T47D (cell line): ENCODE results near the gene FGF19.
"Not testable (repeated sequence)": the region's sequence is repeated elsewhere in the genome, so short reads cannot be mapped to it uniquely, and the experiment has no call there.

Experiments used
- DNase-seq, 2 experiments: peaks; one replicate each; pipeline versions ENCODE4 v3.0.0 to v3.0.0-alpha.2; 2011 to 2012; ENCODE audit warnings: low read depth in 1 of 2, low spot score in 1 of 2
- JUND ChIP-seq: IDR thresholded peaks from 2 replicates; pipeline ENCODE4 v1.6.1; 2012; ENCODE audit warnings: low read depth
- in situ Hi-C: cut with HindIII; loops from 2 replicates; pipeline ENCODE4 v1.10.0; 2016; ENCODE audit warnings: low sequenced_read_pairs, low pct_unique_long_range_greater_than_20kb

The FGF19 gene

GRCh38 chr11:69698362-69698761 is 5.5 kb downstream of the FGF19 start:
- DNase-seq: no peak

GRCh38 chr11:69697861-69698260 is 6.0 kb downstream of the FGF19 start:
- no peak for TF ChIP-seq JUND
- in situ Hi-C loops: no loop called here

More at GRCh38 chr11:69698362-69698761, 5.5 kb downstream of the FGF19 start:
- no peak for TF ChIP-seq JUND
- in situ Hi-C loops: no loop called here

GRCh38 chr11:69697469-69697843 is 6.4 kb downstream of the FGF19 start:
- in situ Hi-C loops: no loop called here

More at GRCh38 chr11:69697861-69698260, 6.0 kb downstream of the FGF19 start:
- no peak for DNase-seq

GRCh38 chr11:69696749-69697468 is 6.9 kb downstream of the FGF19 start:
- in situ Hi-C loops: no loop called here
- DNase-seq: peak in 1 of 2 experiments; percentile 75

More at GRCh38 chr11:69697469-69697843, 6.4 kb downstream of the FGF19 start:
- TF ChIP-seq JUND: no peak
- DNase-seq: no peak

GRCh38 chr11:69695995-69696394 is 7.8 kb downstream of the FGF19 start:
- DNase-seq, in situ Hi-C loops: not testable (repeated sequence)

More at GRCh38 chr11:69696749-69697468, 6.9 kb downstream of the FGF19 start:
- TF ChIP-seq JUND: no peak

- no peak for TF ChIP-seq JUND
- DNase-seq: no peak
- in situ Hi-C loops: no loop called here
These were observed 8.2 kb downstream of the FGF19 start for GRCh38 chr11:69695581-69695980.

- no peak for DNase-seq
- in situ Hi-C loops: no loop called here
- no peak for TF ChIP-seq JUND
These were observed 9.0 kb downstream of the FGF19 start for GRCh38 chr11:69694781-69695180.

GRCh38 chr11:69692422-69692821 is 11.4 kb downstream of the FGF19 start:
- in situ Hi-C loops: no loop called here
- no peak for DNase-seq
- no peak for TF ChIP-seq JUND

- no peak for TF ChIP-seq JUND
- peak in 1 of 2 experiments; percentile 65 for DNase-seq
- in situ Hi-C loops: no loop called here
These were observed 12.4 kb downstream of the FGF19 start for GRCh38 chr11:69691463-69691862.

GRCh38 chr11:69689484-69690319 is 14.1 kb downstream of the FGF19 start:
- in situ Hi-C loops: no loop called here
- DNase-seq: no peak
- TF ChIP-seq JUND: no peak

GRCh38 chr11:69687969-69688771 is 15.7 kb downstream of the FGF19 start:
- in situ Hi-C loops, DNase-seq: not testable (repeated sequence)

- no peak for DNase-seq
- in situ Hi-C loops: no loop called here
- no peak for TF ChIP-seq JUND
These were observed 17.0 kb downstream of the FGF19 start for GRCh38 chr11:69686856-69687255.
